Bronchial epithelial cell (primary cell): ENCODE results near the gene VAV3. TPM values are rescaled to one million over a fixed set of nuclear protein-coding genes. Genes with fewer than 3 reads are reported as not detected.
A peak's percentile ranks its signal among the peaks of the same experiment; 100 is the strongest.

ENCODE experiments used
- DNase-seq: peaks from one replicate; pipeline ENCODE4 v3.0.0-alpha.2; 2010; ENCODE audit warnings: low read depth
- FAIRE-seq: peaks from 2 replicates; lab custom pipeline; 2011; peaks lifted over from hg19 to GRCh38; lab: Jason Lieb, UNC
- H3K27me3 ChIP-seq: 2 replicates; pipeline ENCODE4 v1.5.1; 2011; ENCODE audit warnings: low read length; ENCODE audit not compliant: control insufficient read depth, insufficient read depth
- H3K36me3 ChIP-seq: 2 replicates; pipeline ENCODE4 v1.5.1; 2011; ENCODE audit warnings: low read length; ENCODE audit not compliant: control insufficient read depth, insufficient read depth
- H3K4me3 ChIP-seq: 2 replicates; pipeline ENCODE4 v1.5.1; 2011; ENCODE audit warnings: mild to moderate bottlenecking, low read depth, low read length, control low read depth
- total RNA-seq: library from RNA; depleted of rRNA; stranded (reverse); fragments of >200 nt; gene quantifications from 2 replicates; pipeline ENCODE4 v1.2.1, GENCODE V29; 2014
- TF ChIP-seq, protein P1 (sequence below): IDR thresholded peaks from 2 replicates; pipeline ENCODE4 v1.5.1; 2011; ENCODE audit warnings: mild to moderate bottlenecking, moderate library complexity, low read length, control low read depth, inconsistent platforms; ENCODE audit not compliant: insufficient read depth, severe bottlenecking

Gene VAV3
- total RNA-seq, 1 donor from 2014 or later = 10.5 TPM

DNA sequence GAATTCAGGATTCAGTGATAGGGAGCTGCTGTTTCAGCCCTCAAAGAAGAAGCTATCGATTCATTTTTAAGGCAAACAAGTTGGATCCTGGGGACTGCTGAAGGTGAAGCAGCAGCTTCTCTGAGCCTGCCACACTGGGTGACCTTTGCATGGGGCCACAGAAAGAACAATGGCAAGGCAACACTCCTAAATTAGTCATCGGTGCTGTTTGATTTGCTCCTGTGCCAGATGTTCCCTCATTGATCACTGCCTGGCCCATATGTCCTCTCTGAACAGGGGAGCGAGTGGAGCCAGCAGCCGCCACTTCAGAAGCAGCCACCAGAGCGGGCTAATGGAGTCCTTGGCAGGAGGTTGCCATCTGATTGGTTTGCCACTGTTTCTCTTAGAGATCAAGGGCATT is 432.7 kb downstream of the VAV3 start:
- no peaks in the 10 kb centered on the region for H3K36me3 ChIP-seq
- TF ChIP-seq, protein P1, sequence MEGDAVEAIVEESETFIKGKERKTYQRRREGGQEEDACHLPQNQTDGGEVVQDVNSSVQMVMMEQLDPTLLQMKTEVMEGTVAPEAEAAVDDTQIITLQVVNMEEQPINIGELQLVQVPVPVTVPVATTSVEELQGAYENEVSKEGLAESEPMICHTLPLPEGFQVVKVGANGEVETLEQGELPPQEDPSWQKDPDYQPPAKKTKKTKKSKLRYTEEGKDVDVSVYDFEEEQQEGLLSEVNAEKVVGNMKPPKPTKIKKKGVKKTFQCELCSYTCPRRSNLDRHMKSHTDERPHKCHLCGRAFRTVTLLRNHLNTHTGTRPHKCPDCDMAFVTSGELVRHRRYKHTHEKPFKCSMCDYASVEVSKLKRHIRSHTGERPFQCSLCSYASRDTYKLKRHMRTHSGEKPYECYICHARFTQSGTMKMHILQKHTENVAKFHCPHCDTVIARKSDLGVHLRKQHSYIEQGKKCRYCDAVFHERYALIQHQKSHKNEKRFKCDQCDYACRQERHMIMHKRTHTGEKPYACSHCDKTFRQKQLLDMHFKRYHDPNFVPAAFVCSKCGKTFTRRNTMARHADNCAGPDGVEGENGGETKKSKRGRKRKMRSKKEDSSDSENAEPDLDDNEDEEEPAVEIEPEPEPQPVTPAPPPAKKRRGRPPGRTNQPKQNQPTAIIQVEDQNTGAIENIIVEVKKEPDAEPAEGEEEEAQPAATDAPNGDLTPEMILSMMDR = no peak
- no peaks in the 10 kb centered on the region for H3K27me3 ChIP-seq
- no peak overlapping the region for H3K4me3 ChIP-seq
- peak; percentile 56 for DNase-seq
- FAIRE-seq = peak; percentile 66

DNA sequence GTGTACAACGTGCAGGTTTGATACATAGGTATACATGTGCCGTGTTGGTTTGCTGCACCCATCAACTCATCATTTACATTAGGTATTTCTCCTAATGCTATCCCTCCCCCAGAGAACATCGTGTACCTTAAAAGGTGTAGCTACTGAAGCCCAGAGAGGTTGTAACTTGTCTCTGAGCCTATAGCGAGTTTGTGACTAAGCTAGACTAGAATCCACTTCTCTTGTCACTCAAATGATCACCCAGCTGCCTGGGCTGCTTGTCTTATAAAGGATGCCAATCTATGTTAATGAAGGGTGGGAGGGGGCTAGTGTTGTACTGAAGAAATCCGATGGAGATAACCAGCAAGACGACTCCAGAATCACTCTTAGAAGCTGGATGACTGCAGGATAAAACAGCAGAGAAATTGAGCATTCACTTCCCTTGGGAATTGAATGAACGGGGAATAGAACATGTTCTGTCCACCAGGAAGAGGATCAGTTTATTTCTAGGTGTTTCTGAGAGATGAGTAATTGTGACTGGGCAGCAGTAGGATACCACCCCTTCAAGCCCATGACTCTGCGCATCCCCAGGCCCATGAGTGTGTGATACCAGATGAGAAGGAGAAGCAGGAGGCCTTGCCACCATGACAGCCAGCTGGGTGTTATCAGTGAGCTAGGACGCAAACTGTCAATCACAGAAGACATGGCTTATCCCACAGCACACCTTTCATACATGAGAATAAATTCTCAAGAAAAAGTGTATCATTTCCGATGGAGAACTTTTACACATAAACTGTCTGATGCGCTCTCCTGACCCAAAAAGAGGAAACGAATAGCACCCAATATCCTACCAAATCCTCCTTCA is 433.7 kb downstream of the VAV3 start:
- H3K36me3 ChIP-seq = no peaks in the 10 kb centered on the region
- no peak for FAIRE-seq
- no peak overlapping the region for H3K4me3 ChIP-seq
- H3K27me3 ChIP-seq = no peaks in the 10 kb centered on the region
- DNase-seq = peak; percentile 88
- TF ChIP-seq, protein P1 = no peak

DNA sequence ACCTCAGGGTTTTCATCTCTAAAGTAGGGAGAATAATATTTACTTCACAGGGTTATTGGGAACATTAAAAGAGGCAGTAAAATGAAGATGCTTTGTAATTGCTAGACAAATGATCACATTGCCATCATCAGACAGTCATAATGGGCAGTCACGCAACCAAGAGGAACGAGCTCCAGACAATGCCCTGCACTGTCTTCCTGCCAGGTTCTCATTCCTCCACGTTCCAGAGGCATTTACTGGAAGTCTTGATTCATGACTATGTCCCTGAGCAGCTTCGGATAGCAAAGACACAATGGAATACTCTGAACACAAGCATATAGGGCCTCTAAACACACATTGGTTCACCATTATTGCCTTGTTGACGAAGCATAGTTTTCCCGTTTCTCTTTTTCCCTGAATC is 434.4 kb downstream of the VAV3 start:
- DNase-seq (peak; percentile 50), FAIRE-seq (no peak)
- H3K36me3 ChIP-seq = no peaks in the 10 kb centered on the region
- TF ChIP-seq, protein P1 = no peak
- no peak overlapping the region for H3K4me3 ChIP-seq
- H3K27me3 ChIP-seq = no peaks in the 10 kb centered on the region

DNA sequence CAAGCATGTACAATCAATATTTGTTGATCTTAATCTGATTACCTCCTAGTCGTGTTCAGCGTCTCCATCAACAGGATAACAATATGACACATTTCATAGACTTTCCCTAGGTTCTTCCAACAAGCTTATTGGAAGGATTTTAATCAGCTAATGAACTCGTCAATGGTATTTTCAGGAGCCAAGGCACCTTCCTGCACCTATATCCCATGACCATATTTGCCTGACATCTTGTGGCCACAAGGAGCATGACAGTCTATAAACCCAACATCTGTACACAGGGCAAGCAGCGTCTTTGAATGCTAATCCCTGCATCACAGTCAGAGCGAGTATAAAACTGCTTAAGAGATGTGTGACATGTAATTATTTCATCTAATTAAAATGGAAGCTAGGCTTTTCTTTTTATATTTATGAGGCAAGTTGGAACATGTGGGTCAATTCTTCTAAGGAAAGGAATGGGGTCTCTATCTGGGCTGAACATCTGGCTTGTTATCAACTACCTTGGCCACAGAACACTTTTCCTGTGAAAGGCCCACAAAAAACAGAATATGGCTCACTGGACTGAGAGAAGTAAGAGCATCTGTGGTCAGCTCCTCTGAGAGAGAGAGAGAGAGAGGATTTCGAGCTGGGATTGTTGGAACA is 435.4 kb downstream of the VAV3 start:
- TF ChIP-seq, protein P1 = peak; percentile 75
- FAIRE-seq = no peak
- Histone ChIP-seq H3K4me3 (no peak overlapping the region), H3K27me3 (no peaks in the 10 kb centered on the region), H3K36me3 (no peaks in the 10 kb centered on the region)
- DNase-seq = peak; percentile 71

DNA sequence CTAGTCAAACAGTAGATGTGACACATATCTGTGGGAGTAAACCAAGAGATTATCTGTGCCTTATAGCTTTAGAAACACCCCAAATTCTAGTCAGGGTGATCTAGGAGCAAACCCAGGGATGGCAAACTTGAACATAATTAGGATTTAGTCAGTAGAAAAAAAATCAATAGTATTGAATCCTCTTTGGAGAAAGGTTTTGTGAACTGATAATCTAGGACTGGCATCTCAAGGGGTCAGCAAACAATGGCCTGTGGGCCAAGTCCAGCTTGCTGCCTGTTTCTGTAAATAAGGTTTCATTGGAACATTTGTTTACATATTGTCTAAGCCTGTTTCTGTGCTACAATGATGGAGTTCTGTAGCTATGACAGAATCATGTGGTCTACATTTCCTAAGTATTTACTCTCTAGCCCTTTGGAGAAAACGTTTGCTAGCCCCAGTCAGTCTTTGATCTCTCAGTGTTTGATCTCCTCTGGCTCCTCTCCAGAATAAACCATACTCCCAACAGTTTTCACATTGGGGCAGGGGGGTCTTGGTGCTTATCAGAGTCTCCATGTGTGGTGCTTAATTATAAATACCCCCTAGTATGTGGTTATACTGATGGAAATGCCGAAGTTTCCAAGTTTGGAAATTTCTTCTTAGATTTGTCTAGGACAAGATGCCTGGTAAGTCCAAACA is 438.3 kb downstream of the VAV3 start:
- Histone ChIP-seq H3K4me3 (no peak overlapping the region), H3K36me3 (no peaks in the 10 kb centered on the region), H3K27me3 (no peaks in the 10 kb centered on the region)
- FAIRE-seq = no peak
- TF ChIP-seq, protein P1 = no peak
- no peak for DNase-seq
